CD4-positive, alpha-beta memory T cell (primary cell): ENCODE measurements around the gene NEUROD2. TPM values are rescaled to one million over a fixed set of nuclear protein-coding genes. Genes with fewer than 3 reads are reported as not detected.

Experiments
- CTCF ChIA-PET: fragments of 350-600 bp; sonication (Branson Sonifier 250); formaldehyde crosslinking; loops from one replicate; lab custom pipeline; 2021; ENCODE audit warnings: inconsistent platforms; ENCODE audit not compliant: partially characterized antibody; lab: Charles Lee
- POLR2A ChIA-PET: fragments of 350-600 bp; sonication (Branson Sonifier 250); formaldehyde crosslinking; loops from one replicate; lab custom pipeline; 2021; ENCODE audit not compliant: partially characterized antibody; lab: Charles Lee
- DNase-seq, 5 donors: peaks; one replicate each; pipeline versions ENCODE4 v3.0.0 to v3.0.0-alpha.2; 2020 to 2022; ENCODE audit warnings: mixed read lengths in 1 of 5
- H3K27ac ChIP-seq: one replicate; pipeline ENCODE4 v1.7.0; 2013; ENCODE audit warnings: low read depth, low read length
- H3K27me3 ChIP-seq: 2 replicates; pipeline ENCODE4 v1.7.0; 2013; ENCODE audit warnings: mild to moderate bottlenecking, low read length, moderate library complexity; ENCODE audit not compliant: insufficient read depth
- H3K36me3 ChIP-seq: 2 replicates; pipeline ENCODE4 v1.7.0; 2013; ENCODE audit warnings: mild to moderate bottlenecking, low read length, moderate library complexity; ENCODE audit not compliant: insufficient read depth
- H3K4me1 ChIP-seq: 2 replicates; pipeline ENCODE4 v1.7.0; 2013; ENCODE audit warnings: mild to moderate bottlenecking, low read length, moderate library complexity; ENCODE audit not compliant: insufficient read depth
- H3K4me3 ChIP-seq, 2 donors: one replicate each; pipeline ENCODE4 v1.7.0; 2013; ENCODE audit warnings: low read length in 2 of 2, mild to moderate bottlenecking in 1 of 2
- H3K9me3 ChIP-seq, 2 donors: one replicate each; pipeline ENCODE4 v1.7.0; 2013; ENCODE audit warnings: low read length in 2 of 2, control low read depth in 1 of 2; ENCODE audit not compliant: control insufficient read depth in 1 of 2
- H3K27ac Mint-ChIP-seq, 7 donors: one replicate each; pipeline ENCODE4 v1.8.0; 2020 to 2021; ENCODE audit warnings: mixed read lengths in 7 of 7, mild to moderate bottlenecking in 6 of 7, inconsistent platforms in 3 of 7, moderate library complexity in 3 of 7
- H3K27me3 Mint-ChIP-seq, 2 donors: one replicate each; pipeline ENCODE4 v1.8.0; 2020 to 2021; ENCODE audit warnings: mixed read lengths in 2 of 2
- H3K36me3 Mint-ChIP-seq, 2 donors: one replicate each; pipeline ENCODE4 v1.8.0; 2020 to 2021; ENCODE audit warnings: mixed read lengths in 2 of 2, inconsistent platforms in 1 of 2, mild to moderate bottlenecking in 1 of 2
- H3K4me1 Mint-ChIP-seq, 4 donors: one replicate each; pipeline ENCODE4 v1.8.0; 2020 to 2021; ENCODE audit warnings: mixed read lengths in 4 of 4, mild to moderate bottlenecking in 1 of 4
- H3K4me3 Mint-ChIP-seq, 8 donors: one replicate each; pipeline ENCODE4 v1.8.0; 2020 to 2021; ENCODE audit warnings: mixed read lengths in 8 of 8, mild to moderate bottlenecking in 7 of 8, moderate library complexity in 6 of 8, inconsistent platforms in 3 of 8
- H3K9me3 Mint-ChIP-seq, 8 donors: one replicate each; pipeline ENCODE4 v1.8.0; 2020 to 2021; ENCODE audit warnings: mixed read lengths in 8 of 8, mild to moderate bottlenecking in 5 of 8, inconsistent platforms in 3 of 8, moderate library complexity in 1 of 8
- intact Hi-C: fragments of 100-400 bp; cut with micrococcal nuclease; formaldehyde crosslinking; loops from one replicate; pipeline ENCODE4 v1.15.1; 2023
- polyA plus RNA-seq, 2 donors: library from polyadenylated mRNA; unstranded; fragments of 300-500 nt; fragmentation: Illumina TruSeq; gene quantifications; one replicate each; pipeline ENCODE4 v1.2.3, GENCODE V29; 2021
- total RNA-seq, 2 experiments: library from RNA; stranded (reverse); gene quantifications; one replicate each; pipeline ENCODE4 v1.2.3, GENCODE V29; 2021

The NEUROD2 gene
- total and polyA plus RNA-seq, 4 experiments from 2014 or later: 0.06 TPM; not detected in 3

DNA sequence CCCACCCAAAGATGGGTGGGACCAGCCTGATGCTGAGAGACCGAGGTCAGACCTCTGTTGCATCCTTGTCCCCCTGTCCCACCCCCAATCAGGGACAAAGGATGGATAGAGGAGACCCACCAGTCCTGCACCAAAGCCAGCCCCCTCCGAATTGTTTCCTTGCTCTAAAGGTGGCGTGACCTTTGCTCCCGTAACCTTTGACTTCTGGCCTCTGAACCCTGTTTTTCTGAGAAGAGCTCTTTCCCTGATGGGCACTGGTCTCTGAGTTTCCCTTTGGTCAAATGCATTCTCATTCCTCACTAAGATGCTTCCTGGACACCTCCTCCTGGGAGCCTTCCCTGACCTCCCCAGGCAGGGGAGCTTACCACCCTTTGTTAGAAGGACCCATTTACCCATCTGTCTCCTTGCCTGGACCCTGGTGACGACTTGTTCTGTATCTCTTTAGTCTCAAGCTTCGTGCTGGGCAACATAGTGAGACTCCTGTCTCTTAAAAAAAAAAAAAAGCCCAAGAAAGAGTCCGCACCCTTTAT is 5.3 kb upstream of the NEUROD2 start:
- Mint-ChIP-seq H3K36me3 (no peaks in the 10 kb centered on the region), H3K4me1 (peaks cover 0 to 2% (median 0%) of the 10 kb centered on the region in 4 donors), H3K27me3 (peaks cover 12 to 30% of the 10 kb centered on the region in 2 donors), H3K4me3 (no peak overlapping the region), H3K9me3 (no peaks in the 10 kb centered on the region), H3K27ac (peak overlapping the region in 2 of 7 donors; percentile 60 to 73)
- no peak overlapping the region for H3K4me3 ChIP-seq
- H3K36me3 ChIP-seq: no peaks in the 10 kb centered on the region
- intact Hi-C loops: no loop called here
- peaks cover 14% of the 10 kb centered on the region for H3K27me3 ChIP-seq
- ChIA-PET POLR2A (no interaction called here), CTCF (interaction anchor here (0.9 to 2.8 kb wide), 3 partner anchors 9 to 22 kb away, joined by 3 to 14 read pairs (median 3); no protein-coding TSS in a partner anchor)
- DNase-seq: peak in 1 of 5 donors; percentile 5
- H3K4me1 ChIP-seq: peaks cover 7% of the 10 kb centered on the region
- H3K9me3 ChIP-seq: no peaks in the 10 kb centered on the region
- no peak overlapping the region for H3K27ac ChIP-seq

DNA sequence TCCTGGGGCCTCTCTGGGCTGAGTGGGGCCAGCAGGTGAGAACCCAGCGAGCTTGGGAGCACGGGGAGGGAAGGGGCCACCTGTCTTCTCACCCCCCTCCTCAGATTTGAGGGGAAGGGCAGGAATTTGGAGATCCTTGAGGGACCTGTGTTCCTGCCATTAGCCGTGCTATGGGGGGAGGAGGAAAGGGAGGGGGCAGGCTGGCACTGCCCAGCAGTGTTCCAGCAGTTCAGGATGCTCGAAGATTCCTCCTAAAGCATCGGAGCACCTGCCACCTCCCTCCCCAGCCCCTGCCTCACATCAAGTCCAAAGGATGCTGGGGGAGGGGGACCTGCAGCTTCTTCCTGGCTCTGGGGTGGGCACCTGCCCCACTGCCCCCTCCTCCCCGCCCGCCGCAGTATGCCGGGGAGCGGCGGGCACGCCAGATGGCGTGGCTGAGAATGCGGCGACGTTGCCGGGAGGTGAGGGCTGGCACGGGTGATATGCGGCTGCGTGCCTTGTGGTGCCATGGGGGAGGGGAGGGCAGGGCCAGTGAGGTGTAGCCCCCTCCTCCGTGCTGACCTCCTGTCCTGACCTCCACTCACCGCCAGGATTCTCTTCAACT is 4.7 kb upstream of the NEUROD2 start:
- Histone ChIP-seq H3K4me3 (no peak overlapping the region), H3K27ac (no peak overlapping the region), H3K36me3 (no peaks in the 10 kb centered on the region), H3K9me3 (no peaks in the 10 kb centered on the region), H3K4me1 (peaks cover 6% of the 10 kb centered on the region), H3K27me3 (peaks cover 16% of the 10 kb centered on the region)
- H3K9me3 Mint-ChIP-seq: no peaks in the 10 kb centered on the region
- ChIA-PET POLR2A (no interaction called here), CTCF (interaction anchor here (1.0 to 2.8 kb wide), 2 partner anchors 10 to 11 kb away, joined by 3 to 14 read pairs; no protein-coding TSS in a partner anchor)
- H3K27ac Mint-ChIP-seq: peak overlapping the region in 1 of 7 donors; percentile 60
- no peaks in the 10 kb centered on the region for H3K36me3 Mint-ChIP-seq
- peaks cover 13 to 31% of the 10 kb centered on the region in 2 donors for H3K27me3 Mint-ChIP-seq
- intact Hi-C loops: no loop called here
- DNase-seq: peak in 1 of 5 donors; percentile 24
- no peak overlapping the region for H3K4me3 Mint-ChIP-seq
- peaks cover 0 to 2% (median under 1%) of the 10 kb centered on the region in 4 donors for H3K4me1 Mint-ChIP-seq

GRCh38 chr17:39611401-39612112 is 3.8 kb upstream of the NEUROD2 start:
- no peaks in the 10 kb centered on the region for H3K9me3 Mint-ChIP-seq
- H3K27ac Mint-ChIP-seq: peak overlapping the region in 1 of 7 donors; percentile 32
- ChIA-PET POLR2A (no interaction called here), CTCF (interaction anchor here (2.8 kb wide), 1 partner anchor 10 kb away, joined by 14 read pairs; no protein-coding TSS in a partner anchor)
- H3K4me1 ChIP-seq: peaks cover 8% of the 10 kb centered on the region
- no peaks in the 10 kb centered on the region for H3K36me3 ChIP-seq
- no peak overlapping the region for H3K4me3 Mint-ChIP-seq
- peaks cover 22% of the 10 kb centered on the region for H3K27me3 ChIP-seq
- H3K9me3 ChIP-seq: no peaks in the 10 kb centered on the region
- H3K27ac ChIP-seq: no peak overlapping the region
- no peaks in the 10 kb centered on the region for H3K36me3 Mint-ChIP-seq
- peaks cover 0 to 5% (median 4%) of the 10 kb centered on the region in 4 donors for H3K4me1 Mint-ChIP-seq
- intact Hi-C loops: no loop called here
- H3K4me3 ChIP-seq: no peak overlapping the region
- H3K27me3 Mint-ChIP-seq: peaks cover 17 to 34% of the 10 kb centered on the region in 2 donors
- peak in 1 of 5 donors; percentile 13 for DNase-seq

- Mint-ChIP-seq H3K4me1 (peaks cover 2 to 16% (median 11%) of the 10 kb centered on the region in 4 donors), H3K27ac (no peak overlapping the region), H3K36me3 (no peaks in the 10 kb centered on the region), H3K4me3 (no peak overlapping the region), H3K27me3 (peaks cover 24 to 31% of the 10 kb centered on the region in 2 donors), H3K9me3 (peaks cover 0 to 2% (median 0%) of the 10 kb centered on the region in 8 donors)
- intact Hi-C loops: no loop called here
- no peak for DNase-seq
- H3K27ac ChIP-seq: no peak overlapping the region
- CTCF ChIA-PET: interaction anchor here (0.5 kb wide), 1 partner anchor 234 kb away, joined by 4 read pairs; no protein-coding TSS in a partner anchor
- H3K4me1 ChIP-seq: peaks cover 26% of the 10 kb centered on the region
- H3K36me3 ChIP-seq: no peaks in the 10 kb centered on the region
- no peaks in the 10 kb centered on the region for H3K9me3 ChIP-seq
- H3K4me3 ChIP-seq: no peak overlapping the region
- POLR2A ChIA-PET: no interaction called here
- H3K27me3 ChIP-seq: peaks cover 30% of the 10 kb centered on the region
Observed at GRCh38 chr17:39609416-39610025, 1.8 kb upstream of the NEUROD2 start.

DNA sequence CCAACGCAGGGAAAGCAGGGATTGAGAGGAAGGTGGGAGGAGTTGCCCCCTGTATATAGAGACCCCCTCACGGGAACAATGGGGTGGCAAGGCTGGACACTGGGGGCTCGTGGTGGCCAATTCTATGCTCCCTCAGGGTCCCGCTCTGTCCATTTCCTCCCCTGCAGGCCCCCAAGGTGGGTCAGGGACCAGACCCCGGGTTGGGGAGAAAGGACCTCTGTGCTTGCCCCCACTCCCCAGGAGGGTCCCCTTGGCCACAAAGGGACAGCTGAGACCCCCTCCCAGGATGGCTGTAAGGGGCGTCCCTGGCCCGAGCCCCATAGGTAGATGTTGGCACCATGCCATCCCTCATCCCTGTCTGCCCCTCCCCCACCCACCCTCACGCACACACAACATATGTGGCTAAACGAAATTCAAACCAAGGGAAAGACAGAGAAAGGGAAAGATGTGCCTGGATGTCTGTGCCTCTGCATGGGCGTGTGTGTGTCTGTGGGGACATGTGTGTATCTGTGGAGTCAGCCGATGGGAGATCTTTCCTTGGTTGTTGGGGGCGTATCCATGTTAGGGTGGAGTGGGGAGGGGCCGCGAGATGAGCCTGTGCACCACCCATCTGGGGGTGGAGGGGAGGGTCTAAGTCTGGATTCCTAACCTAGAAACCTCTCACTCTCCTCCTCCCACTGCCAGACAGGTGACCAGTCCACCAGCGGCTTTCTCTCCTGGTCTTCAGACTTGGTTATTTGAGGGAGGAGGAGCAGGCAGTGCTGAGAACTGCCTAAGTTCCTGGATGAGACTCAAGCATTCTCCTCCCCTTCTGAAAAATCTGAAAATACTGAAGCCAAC is 642 bp upstream of the NEUROD2 start:
- no peaks in the 10 kb centered on the region for H3K36me3 ChIP-seq
- H3K9me3 Mint-ChIP-seq: peaks cover 0 to 2% (median 0%) of the 10 kb centered on the region in 8 donors
- intact Hi-C loops: no loop called here
- ChIA-PET CTCF (no interaction called here), POLR2A (no interaction called here)
- peak overlapping the region in 1 of 7 donors; percentile 16 for H3K27ac Mint-ChIP-seq
- no peaks in the 10 kb centered on the region for H3K36me3 Mint-ChIP-seq
- peak overlapping the region in 1 of 8 donors; percentile 38 for H3K4me3 Mint-ChIP-seq
- peaks cover 40% of the 10 kb centered on the region for H3K27me3 ChIP-seq
- H3K4me1 ChIP-seq: peaks cover 36% of the 10 kb centered on the region
- no peak for DNase-seq
- H3K9me3 ChIP-seq: no peaks in the 10 kb centered on the region
- H3K4me3 ChIP-seq: no peak overlapping the region
- H3K27ac ChIP-seq: no peak overlapping the region
- peaks cover 29 to 34% of the 10 kb centered on the region in 2 donors for H3K27me3 Mint-ChIP-seq
- peaks cover 6 to 23% (median 15%) of the 10 kb centered on the region in 4 donors for H3K4me1 Mint-ChIP-seq

DNA sequence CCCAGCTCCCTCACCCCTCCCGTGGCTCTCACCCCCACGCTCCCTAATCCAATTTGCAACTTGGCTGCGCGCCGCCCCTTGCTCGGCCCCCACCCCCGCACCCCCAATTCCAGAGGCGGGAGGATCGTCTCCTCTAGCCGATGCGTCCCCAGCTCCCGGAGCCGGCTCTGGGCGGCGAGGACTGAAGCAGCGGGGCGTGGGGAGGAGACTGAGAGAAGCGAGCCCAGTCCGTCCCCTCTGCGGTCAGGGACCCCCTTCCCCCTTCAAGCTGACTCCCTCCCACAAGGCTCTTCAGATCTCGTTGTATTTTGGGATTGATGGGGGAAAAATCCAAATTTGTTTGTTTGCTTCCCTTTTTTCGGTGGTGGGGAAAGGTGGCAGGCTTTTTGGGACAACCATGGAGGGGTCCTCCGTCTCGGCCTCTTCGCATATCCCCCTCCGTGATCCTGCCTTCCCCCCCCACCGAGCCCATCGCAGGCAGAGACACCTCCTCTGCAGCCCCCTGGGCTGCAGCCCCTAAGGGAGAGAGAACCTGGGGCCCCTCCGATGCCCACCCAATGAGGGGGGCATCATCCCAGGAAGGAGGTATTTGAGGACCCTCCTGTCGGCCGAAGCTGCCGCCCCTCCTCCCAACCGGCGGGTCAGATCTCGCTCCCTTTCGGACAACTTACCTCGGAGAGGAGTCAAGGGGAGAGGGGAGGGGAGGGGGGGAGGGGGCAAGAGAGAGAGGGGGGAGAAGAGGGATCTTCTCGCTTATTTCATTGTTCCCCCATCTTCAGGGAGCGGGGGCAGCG is 466 bp downstream of the NEUROD2 start:
- no peaks in the 10 kb centered on the region for H3K36me3 Mint-ChIP-seq
- no peak overlapping the region for H3K27ac Mint-ChIP-seq
- H3K4me3 ChIP-seq: no peak overlapping the region
- H3K27ac ChIP-seq: no peak overlapping the region
- H3K9me3 Mint-ChIP-seq: peaks cover 0 to 2% (median 0%) of the 10 kb centered on the region in 8 donors
- intact Hi-C loops: no loop called here
- no peak for DNase-seq
- POLR2A ChIA-PET: no interaction called here
- H3K9me3 ChIP-seq: no peaks in the 10 kb centered on the region
- CTCF ChIA-PET: interaction anchor here (1.6 kb wide), 1 partner anchor 14 kb away, joined by 6 read pairs; no protein-coding TSS in a partner anchor
- peaks cover 47% of the 10 kb centered on the region for H3K27me3 ChIP-seq
- no peaks in the 10 kb centered on the region for H3K36me3 ChIP-seq
- peaks cover 36% of the 10 kb centered on the region for H3K4me1 ChIP-seq
- H3K4me1 Mint-ChIP-seq: peaks cover 6 to 34% (median 18%) of the 10 kb centered on the region in 4 donors
- no peak overlapping the region for H3K4me3 Mint-ChIP-seq
- peaks cover 39 to 42% of the 10 kb centered on the region in 2 donors for H3K27me3 Mint-ChIP-seq
